Duodenal mucosa (tissue), 2 donors: ENCODE results near the gene CHTF8.

Source experiments
- H3K27ac ChIP-seq: one replicate; pipeline ENCODE4 v1.7.0; 2013; ENCODE audit warnings: low read depth, low read length
- H3K27me3 ChIP-seq, 2 donors: one replicate each; pipeline ENCODE4 v1.7.0; 2013; ENCODE audit warnings: low read length in 2 of 2, control low read depth in 1 of 2; ENCODE audit not compliant: insufficient read depth in 2 of 2, control insufficient read depth in 1 of 2
- H3K36me3 ChIP-seq, 2 donors: one replicate each; pipeline ENCODE4 v1.7.0; 2013; ENCODE audit warnings: low read length in 2 of 2, control low read depth in 1 of 2; ENCODE audit not compliant: insufficient read depth in 2 of 2, control insufficient read depth in 1 of 2
- H3K4me1 ChIP-seq, 2 donors: one replicate each; pipeline ENCODE4 v1.7.0; 2013; ENCODE audit warnings: low read length in 2 of 2, control low read depth in 1 of 2; ENCODE audit not compliant: insufficient read depth in 2 of 2, control insufficient read depth in 1 of 2
- H3K4me3 ChIP-seq, 2 donors: one replicate each; pipeline ENCODE4 v1.7.0; 2013; ENCODE audit warnings: low read length in 2 of 2, low read depth in 1 of 2
- H3K9ac ChIP-seq, 2 donors: one replicate each; pipeline ENCODE4 v1.7.0; 2013; ENCODE audit warnings: low read length in 2 of 2, low read depth in 1 of 2
- H3K9me3 ChIP-seq, 2 donors: one replicate each; pipeline ENCODE4 v1.7.0; 2013; ENCODE audit warnings: low read length in 2 of 2, control low read depth in 1 of 2; ENCODE audit not compliant: control insufficient read depth in 1 of 2

The CHTF8 gene

DNA sequence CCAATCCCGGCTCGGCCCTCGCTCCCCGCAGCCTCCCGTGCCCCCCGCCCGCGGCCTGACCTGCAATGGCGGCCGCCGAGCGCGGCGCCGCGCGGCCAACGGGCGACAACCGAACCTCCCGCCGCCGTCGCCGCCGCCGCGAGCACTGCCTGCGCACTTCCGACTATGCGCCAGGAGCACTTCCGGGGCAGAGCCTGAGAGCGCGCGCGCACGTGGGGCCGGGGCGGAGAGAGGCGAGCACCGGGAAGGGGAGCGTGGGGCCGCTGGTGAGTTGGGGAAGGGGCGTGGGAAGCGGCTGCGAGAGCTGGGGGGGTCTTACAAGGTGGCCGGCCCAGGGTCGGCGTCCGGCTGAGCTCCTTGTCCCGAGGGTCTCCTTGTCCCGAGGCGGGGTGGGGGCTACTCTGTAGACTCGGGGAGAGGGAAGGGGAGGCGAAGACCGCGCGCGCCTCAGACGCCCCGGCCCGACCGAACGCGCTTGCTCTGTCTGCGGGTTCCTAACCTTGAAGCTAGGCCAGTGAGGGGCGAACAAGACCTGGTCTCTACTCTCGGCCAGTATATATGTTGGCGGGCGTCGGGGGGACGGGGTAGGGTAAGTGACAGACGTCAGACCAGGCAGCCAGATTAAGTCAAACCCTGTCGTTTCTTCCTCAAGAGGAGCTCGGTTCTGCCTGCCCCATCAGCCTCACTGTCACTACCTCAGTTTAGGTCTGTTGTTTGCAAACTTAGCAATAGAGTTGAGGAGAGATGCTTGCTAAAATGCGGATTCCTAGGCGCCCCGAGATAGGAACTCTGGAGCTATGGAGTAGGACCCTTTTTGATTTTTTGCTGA lies at the start of gene CHTF8, which contains the start of gene UTP4:
Gene CHTF8, minus strand, starts transcription at position 165 of the 829 bp plus-strand sequence. CDS start 11,130 bp downstream, outside the sequence.
Gene UTP4, plus strand, starts transcription at position 226 of the 829 bp plus-strand sequence. CDS start 811 bp downstream, outside the sequence.
- H3K4me3 ChIP-seq: peak within 1 kb of the TSS; percentile 89 to 91
- H3K9ac ChIP-seq: peak within 1 kb of the TSS; percentile 85 to 98
- no peaks in the 10 kb centered on the region for H3K27me3 ChIP-seq
- peaks cover 2 to 6% of the 10 kb centered on the region in 2 donors for H3K36me3 ChIP-seq
- H3K27ac ChIP-seq: peak within 1 kb of the TSS; percentile 85
- no peaks in the 10 kb centered on the region for H3K9me3 ChIP-seq
- peaks cover 24% of the 10 kb centered on the region in 2 donors for H3K4me1 ChIP-seq

DNA sequence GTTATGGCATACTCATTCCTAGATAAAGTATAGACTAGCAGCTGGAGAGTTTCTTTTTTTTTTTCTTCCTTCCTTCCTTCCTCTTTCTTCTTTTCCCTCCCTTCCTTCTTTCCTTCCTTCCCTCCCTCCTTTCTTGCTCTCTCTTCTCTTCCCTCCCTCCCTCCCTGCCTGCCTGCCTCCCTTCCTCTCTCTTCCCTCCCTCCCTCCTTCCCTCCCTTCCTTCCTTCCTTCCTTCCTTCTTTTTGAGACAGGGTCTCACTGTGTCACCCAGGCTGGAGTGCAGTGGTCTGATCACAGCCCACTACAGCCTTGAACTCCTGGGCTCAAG lies 47.6 kb upstream of the CHTF8 start:
- H3K27me3 ChIP-seq: no peaks in the 10 kb centered on the region
- no peaks in the 10 kb centered on the region for H3K36me3 ChIP-seq
- H3K4me1 ChIP-seq: peaks cover 7 to 12% of the 10 kb centered on the region in 2 donors
- H3K9ac ChIP-seq: no peak overlapping the region
- H3K9me3 ChIP-seq: no peaks in the 10 kb centered on the region
- H3K27ac ChIP-seq: no peak overlapping the region
- no peak overlapping the region for H3K4me3 ChIP-seq

DNA sequence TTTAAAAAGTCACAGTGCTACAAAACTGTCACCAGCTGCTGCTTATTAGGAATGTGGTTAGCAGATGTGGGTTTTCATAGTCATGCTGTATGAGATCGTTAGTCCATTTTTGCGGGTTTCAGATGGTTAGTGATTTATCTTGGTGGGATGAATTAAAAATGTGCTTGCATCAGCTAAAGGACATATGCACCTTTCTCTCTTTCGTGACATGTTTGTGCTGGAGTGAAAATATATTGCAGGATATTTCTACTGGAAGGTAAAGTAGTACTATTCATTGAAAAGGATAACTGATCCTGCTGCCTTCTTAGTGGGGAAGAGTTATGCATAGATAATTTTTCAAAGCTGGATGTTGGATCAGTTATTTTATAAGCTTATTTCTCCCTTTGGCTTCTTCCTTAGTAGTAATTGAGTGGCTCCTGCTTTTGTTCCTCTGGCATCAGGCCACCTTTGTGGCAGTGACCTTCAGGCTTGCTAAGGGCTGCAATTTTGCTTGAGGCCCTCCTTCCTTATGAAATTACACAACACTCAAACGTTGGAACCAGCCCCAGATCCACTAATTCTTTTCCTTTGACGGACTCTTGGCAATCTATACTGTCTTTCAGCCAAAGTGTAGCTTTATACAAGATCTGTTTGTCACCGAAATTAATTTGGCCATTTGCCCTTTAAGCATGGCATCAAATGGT lies 47.1 kb upstream of the CHTF8 start:
- Histone ChIP-seq H3K4me1 (peaks cover 7 to 12% of the 10 kb centered on the region in 2 donors), H3K9ac (peak overlapping the region in 1 of 2 donors; percentile 16), H3K36me3 (no peaks in the 10 kb centered on the region), H3K4me3 (no peak overlapping the region), H3K27ac (no peak overlapping the region), H3K9me3 (no peaks in the 10 kb centered on the region), H3K27me3 (no peaks in the 10 kb centered on the region)

GRCh38 chr16:69176033-69176800 lies 43.8 kb upstream of the CHTF8 start:
- peaks cover 12 to 14% of the 10 kb centered on the region in 2 donors for H3K4me1 ChIP-seq
- H3K27ac ChIP-seq: no peak overlapping the region

DNA sequence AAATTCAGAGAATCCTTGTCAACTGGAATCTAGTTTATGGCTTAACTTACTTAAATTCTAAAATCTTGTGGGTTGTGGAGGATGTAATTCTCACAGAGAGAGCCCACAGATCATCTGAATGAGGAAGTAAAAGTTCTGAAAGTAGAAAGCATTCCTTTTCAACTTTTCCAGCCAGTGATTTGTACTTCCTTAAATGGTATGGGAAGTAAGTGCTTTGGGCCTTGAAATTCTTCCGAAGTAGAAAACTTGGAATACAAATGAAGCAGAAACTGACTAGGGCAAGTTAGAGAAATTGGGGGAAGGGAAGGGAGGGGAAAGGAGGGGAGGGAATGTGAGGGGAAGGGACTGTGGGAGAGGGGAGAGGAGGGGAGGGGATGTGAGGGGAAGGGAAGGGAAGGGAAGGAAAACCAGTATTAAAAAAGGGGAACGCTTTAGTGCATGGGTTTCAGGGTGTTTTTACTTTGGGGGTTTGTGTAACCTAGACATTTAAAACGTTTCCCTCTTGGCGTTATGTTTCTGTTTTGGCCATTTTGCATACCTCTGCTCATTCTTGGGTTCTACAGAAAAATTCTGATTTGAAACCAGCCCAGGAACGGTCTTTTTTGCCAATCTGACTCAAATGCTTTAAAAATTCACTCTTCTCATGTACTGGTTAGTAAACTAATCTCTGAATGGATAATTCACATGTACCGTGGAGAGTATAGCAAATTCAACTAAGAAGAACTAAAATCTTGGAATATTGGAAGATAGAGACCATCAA lies 39.1 kb upstream of the CHTF8 start:
- Histone ChIP-seq H3K9ac (peak overlapping the region in 1 of 2 donors; percentile 8), H3K4me1 (peaks cover 0 to 7% of the 10 kb centered on the region in 2 donors), H3K9me3 (no peaks in the 10 kb centered on the region), H3K4me3 (no peak overlapping the region), H3K27me3 (no peaks in the 10 kb centered on the region), H3K36me3 (peaks cover 8 to 26% of the 10 kb centered on the region in 2 donors), H3K27ac (peak overlapping the region; percentile 44)

More at GRCh38 chr16:69176033-69176800, 43.8 kb upstream of the CHTF8 start:
- Histone ChIP-seq H3K36me3 (no peaks in the 10 kb centered on the region), H3K9me3 (no peaks in the 10 kb centered on the region), H3K4me3 (no peak overlapping the region), H3K27me3 (no peaks in the 10 kb centered on the region), H3K9ac (no peak overlapping the region)

DNA sequence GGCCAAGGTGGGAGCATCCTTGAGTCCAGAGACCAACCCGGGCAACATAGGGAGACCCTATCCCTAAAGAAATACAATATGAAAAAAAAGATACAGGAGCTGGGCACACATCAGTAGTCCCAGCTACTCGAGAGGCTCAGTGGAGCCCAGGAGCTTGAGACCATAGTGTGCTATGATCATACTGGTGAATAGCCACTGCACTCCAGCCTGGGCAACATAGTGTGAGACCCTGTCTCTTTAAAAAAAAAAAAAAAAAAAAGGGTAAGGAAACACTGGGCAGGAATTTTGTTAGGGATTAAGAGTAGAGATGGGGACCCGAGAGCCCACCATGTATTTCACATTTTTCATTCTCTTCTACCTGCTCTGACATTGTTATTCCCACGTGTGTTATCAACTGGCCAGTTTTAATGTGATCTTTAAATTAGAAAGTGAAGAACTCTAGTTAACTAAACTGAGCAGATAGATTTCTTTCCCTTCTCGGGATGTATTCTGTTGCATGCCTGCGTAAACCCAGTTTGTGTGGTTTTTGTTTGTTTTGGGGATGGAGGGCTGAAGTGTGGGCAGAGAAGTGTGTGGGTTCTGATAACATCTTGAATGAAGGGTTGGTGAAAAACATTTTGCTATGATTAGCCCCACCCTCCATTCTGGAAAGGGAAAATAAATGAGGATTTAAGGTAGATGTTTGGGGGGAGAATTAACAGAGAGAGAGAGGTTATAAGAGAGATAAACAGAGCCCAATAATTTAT lies 37.4 kb upstream of the CHTF8 start:
- no peak overlapping the region for H3K27ac ChIP-seq
- H3K4me1 ChIP-seq: peaks cover 0 to 7% of the 10 kb centered on the region in 2 donors
- no peak overlapping the region for H3K4me3 ChIP-seq
- H3K36me3 ChIP-seq: peaks cover 17 to 42% of the 10 kb centered on the region in 2 donors
- H3K9me3 ChIP-seq: no peaks in the 10 kb centered on the region
- no peak overlapping the region for H3K9ac ChIP-seq
- H3K27me3 ChIP-seq: no peaks in the 10 kb centered on the region

- H3K9ac ChIP-seq: no peak overlapping the region
- H3K36me3 ChIP-seq: peaks cover 17 to 44% of the 10 kb centered on the region in 2 donors
- H3K4me1 ChIP-seq: peaks cover 0 to 7% of the 10 kb centered on the region in 2 donors
- no peaks in the 10 kb centered on the region for H3K9me3 ChIP-seq
- H3K4me3 ChIP-seq: no peak overlapping the region
- no peaks in the 10 kb centered on the region for H3K27me3 ChIP-seq
- no peak overlapping the region for H3K27ac ChIP-seq
Measured at GRCh38 chr16:69169051-69169450, 36.7 kb upstream of the CHTF8 start.

DNA sequence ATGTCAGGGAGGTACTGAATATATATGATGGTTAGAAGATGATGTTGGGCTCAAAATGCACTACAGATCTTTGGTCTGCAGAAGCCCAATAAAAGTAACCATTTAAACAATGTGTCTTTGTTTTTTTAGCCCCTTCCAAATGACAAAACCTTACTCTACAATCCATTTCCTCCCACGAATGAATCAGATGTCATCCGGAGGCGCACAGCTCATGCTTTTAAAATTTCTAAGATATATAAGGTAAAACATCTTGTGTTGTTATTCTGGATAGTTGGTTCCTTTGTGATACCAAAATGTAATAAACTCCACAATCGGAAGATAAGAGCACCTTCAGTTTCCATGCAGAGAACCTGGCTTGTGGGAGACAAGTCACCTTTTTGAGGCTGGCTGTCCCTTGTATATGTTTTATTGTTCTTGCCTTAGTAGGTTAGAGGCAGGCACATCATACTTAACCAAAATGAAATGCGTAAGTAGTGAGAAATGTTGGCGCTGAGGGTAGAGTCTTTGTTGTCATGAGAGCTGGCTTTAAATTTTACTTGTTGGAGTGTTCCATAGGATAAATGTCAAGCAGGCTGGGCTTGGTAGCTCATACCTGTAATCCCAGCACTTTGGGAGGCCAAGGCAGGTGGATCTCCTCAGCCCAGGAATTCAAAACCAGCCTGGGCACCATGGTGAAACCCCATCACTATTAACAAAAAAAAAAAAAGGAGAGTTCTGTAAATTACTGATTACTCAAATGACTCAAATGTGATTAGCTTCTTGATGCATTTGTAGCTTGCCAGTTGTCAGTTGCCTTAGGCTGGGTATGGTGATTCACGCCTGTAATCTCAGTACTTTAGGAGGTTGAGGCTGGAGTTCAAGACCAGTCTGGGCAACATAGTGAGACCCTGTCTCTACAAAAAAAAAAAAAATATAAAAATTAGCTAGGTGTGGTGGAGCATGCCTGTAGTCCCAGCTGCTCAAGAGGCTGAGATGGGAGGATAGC lies 34.9 kb upstream of the CHTF8 start:
- no peak overlapping the region for H3K9ac ChIP-seq
- H3K36me3 ChIP-seq: peaks cover 21 to 52% of the 10 kb centered on the region in 2 donors
- no peaks in the 10 kb centered on the region for H3K9me3 ChIP-seq
- no peaks in the 10 kb centered on the region for H3K27me3 ChIP-seq
- no peak overlapping the region for H3K27ac ChIP-seq
- no peak overlapping the region for H3K4me3 ChIP-seq
- H3K4me1 ChIP-seq: no peaks in the 10 kb centered on the region
